AG04450 (cell line): Measurements from ENCODE around the gene SHOX. TPM values are rescaled to one million over a fixed set of nuclear protein-coding genes. Genes with fewer than 3 reads are reported as not detected.

Experiments used
- CTCF ChIA-PET: fragments of 300-600, 350-600 bp; formaldehyde crosslinking; extraction: SDS; loops from one replicate; lab custom pipeline; 2022; ENCODE audit warnings: antibody characterized with exemption, inconsistent platforms; lab: Charles Lee
- POLR2A ChIA-PET: fragments of 350-600 bp; formaldehyde crosslinking; extraction: SDS; loops from one replicate; lab custom pipeline; 2021; ENCODE audit warnings: antibody characterized with exemption, inconsistent platforms; lab: Yijun Ruan, JAX
- DNase-seq: peaks from one replicate; pipeline ENCODE4 v3.0.0-alpha.2; 2011; ENCODE audit warnings: low read depth, low spot score
- H3K27ac ChIP-seq: one replicate; pipeline ENCODE4 v1.5.1; 2012; ENCODE audit warnings: low read depth, low read length, control low read depth
- H3K27me3 ChIP-seq: one replicate; pipeline ENCODE4 v1.6.0; 2012; ENCODE audit warnings: low read length; ENCODE audit not compliant: control insufficient read depth, insufficient read depth
- H3K4me3 ChIP-seq: 2 replicates; pipeline ENCODE4 v1.5.1; 2011; ENCODE audit warnings: mild to moderate bottlenecking, low read depth, low read length, control low read depth
- H3K9me3 ChIP-seq: 2 replicates; pipeline ENCODE4 v1.5.1; 2012; ENCODE audit warnings: low read length; ENCODE audit not compliant: control insufficient read depth, insufficient read depth
- CTCF ChIP-seq: IDR thresholded peaks from 2 replicates; pipeline ENCODE4 v1.5.1; 2011; ENCODE audit warnings: low read depth, low read length, control low read depth, inconsistent platforms
- polyA plus RNA-seq: library from polyadenylated mRNA; depleted of rRNA; stranded (reverse); fragments of >200 nt; gene quantifications from 2 replicates; pipeline ENCODE4 v1.2.3, GENCODE V29; 2011

The SHOX gene
- polyA plus RNA-seq, 1 experiment = not detected

GRCh38 chrX:682892-683291 lies 52.3 kb downstream of the SHOX start:
- Histone ChIP-seq H3K27me3 (no peaks in the 10 kb centered on the region), H3K27ac (no peak overlapping the region), H3K9me3 (peaks cover 58% of the 10 kb centered on the region), H3K4me3 (no peak overlapping the region)
- POLR2A ChIA-PET = no interaction called here
- DNase-seq = no peak
- no peak for TF ChIP-seq CTCF
- CTCF ChIA-PET = no interaction called here

DNA sequence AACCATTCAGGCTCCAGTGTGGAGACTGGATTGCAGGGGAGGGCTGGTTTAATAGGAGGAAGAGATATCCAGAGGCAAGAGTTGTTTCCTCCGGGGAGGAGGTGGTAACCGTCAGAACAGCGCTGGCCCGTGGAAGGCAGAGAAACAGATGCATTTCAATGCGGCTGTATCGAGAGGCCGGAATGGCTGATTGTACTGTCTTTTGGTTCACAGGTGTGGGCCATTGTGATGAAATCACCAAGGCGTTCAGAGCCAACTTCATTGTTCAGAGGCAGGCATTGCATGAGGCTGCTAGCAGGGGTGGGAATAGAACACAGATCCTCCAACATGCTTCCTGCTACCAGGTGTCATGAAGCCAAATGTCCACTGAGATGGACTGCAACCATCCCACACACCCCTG lies 53.0 kb downstream of the SHOX start:
- no peak for DNase-seq

DNA sequence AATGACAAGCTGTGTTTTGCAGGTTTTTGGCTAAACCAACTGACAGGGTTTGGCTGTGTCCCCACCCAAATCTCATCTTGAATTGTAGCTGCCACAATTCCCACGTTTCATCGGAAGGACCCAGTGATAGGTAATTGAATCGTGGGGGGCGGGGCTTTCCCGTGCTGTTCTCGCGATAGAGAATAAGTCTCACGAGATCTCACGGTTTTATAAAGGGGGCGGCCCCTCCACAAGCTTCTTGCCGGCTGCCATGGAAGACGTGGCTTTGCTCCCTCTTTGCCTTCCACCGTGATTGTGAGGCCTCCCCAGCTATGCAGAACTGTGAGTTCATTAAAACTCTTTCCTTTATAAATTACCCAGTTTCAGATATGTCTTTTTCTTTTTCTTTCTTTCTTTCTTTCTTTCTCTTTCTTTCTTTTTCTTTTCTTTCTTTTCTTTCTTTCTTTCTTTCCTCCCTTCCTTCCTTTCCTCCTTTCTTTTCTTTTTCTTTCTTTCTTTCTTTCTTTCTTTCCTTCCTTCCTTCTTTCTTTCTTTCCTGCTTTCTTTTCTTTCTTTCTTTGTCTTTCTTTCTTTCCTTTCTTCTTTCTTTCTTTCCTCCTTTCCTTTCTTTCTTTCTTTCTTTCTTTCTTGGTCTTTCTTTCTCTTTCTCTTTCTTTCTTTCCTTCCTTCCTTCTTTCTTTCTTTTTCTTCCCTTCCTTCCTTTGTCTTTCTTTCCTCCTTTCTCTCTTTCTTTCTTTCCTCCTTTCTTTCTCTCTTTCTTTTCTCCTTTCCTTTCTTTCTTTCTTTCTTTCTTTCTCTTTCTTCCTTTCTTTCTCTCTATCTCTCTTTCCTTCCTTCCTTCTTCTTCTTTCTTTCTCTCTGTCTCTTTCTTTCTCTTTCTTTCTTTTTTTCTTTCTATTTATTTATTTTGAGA lies 54.8 kb downstream of the SHOX start:
- Histone ChIP-seq H3K9me3 (peaks cover 60% of the 10 kb centered on the region), H3K4me3 (no peak overlapping the region), H3K27ac (no peak overlapping the region), H3K27me3 (no peaks in the 10 kb centered on the region)
- CTCF ChIA-PET = no interaction called here
- no peak for DNase-seq
- TF ChIP-seq CTCF = no peak
- POLR2A ChIA-PET = no interaction called here

More for the DNA sequence above, 53.0 kb downstream of the SHOX start:
- peaks cover 59% of the 10 kb centered on the region for H3K9me3 ChIP-seq
- H3K27me3 ChIP-seq = no peaks in the 10 kb centered on the region
- no peak for TF ChIP-seq CTCF
- POLR2A ChIA-PET = no interaction called here
- H3K4me3 ChIP-seq = no peak overlapping the region
- no peak overlapping the region for H3K27ac ChIP-seq
- CTCF ChIA-PET = no interaction called here

DNA sequence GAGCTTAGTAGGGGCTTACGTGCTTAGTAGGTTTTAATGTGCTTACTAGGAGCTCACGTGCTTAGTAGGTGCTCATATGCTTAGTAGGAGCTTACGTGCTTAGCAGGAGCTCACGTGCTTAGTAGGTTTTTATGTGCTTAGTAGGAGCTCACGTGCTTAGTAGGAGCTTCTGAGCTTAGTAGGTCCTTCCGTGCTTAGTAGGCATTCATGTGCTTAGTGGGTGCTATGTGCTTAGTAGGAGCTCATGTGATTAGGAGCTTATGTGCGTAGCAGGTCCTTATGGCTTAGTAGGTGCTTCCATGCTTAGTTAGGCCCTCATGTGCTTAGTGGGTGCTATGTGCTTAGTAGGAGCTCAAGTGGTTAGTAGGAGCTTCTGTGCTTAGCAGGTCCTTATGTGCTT lies 59.4 kb downstream of the SHOX start:
- Histone ChIP-seq H3K4me3 (no peak overlapping the region), H3K27ac (no peak overlapping the region), H3K9me3 (peaks cover 41% of the 10 kb centered on the region), H3K27me3 (no peaks in the 10 kb centered on the region)
- no peak for TF ChIP-seq CTCF
- ChIA-PET CTCF (no interaction called here), POLR2A (no interaction called here)
- DNase-seq = no peak

GRCh38 chrX:694800-695199 lies 64.2 kb downstream of the SHOX start:
- TF ChIP-seq CTCF = no peak
- CTCF ChIA-PET = no interaction called here

More at GRCh38 chrX:694800-695199, 64.2 kb downstream of the SHOX start:
- H3K27ac ChIP-seq = no peak overlapping the region
- H3K4me3 ChIP-seq = no peak overlapping the region
- H3K9me3 ChIP-seq = peaks cover 56% of the 10 kb centered on the region
- POLR2A ChIA-PET = no interaction called here
- no peaks in the 10 kb centered on the region for H3K27me3 ChIP-seq
- DNase-seq = no peak
